ENCODE measurements around the gene SYNJ2BP.

DNA sequence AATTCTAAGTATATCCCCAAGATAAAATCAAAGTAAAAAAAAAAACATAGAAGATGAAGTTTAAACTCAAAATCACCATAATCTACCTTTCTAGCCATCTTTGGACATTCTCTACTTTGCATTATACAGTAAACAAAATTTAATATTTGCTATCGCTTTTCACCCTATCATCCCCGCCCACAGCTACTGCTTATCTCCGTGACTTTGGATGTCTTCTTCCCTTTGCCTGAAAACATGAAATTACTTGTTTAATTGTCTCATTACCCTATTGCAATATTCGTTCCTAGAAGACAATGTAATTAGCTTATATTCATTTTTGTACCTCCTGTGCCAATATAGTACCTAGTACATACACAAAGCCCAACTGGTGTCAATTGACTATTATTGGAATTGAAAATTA, 9.3 kb downstream of the SYNJ2BP start:
- TF ChIP-seq POLR2A (IDR thresholded peaks at IDR 0.05) = no peak
- TF ChIP-seq, protein P1, sequence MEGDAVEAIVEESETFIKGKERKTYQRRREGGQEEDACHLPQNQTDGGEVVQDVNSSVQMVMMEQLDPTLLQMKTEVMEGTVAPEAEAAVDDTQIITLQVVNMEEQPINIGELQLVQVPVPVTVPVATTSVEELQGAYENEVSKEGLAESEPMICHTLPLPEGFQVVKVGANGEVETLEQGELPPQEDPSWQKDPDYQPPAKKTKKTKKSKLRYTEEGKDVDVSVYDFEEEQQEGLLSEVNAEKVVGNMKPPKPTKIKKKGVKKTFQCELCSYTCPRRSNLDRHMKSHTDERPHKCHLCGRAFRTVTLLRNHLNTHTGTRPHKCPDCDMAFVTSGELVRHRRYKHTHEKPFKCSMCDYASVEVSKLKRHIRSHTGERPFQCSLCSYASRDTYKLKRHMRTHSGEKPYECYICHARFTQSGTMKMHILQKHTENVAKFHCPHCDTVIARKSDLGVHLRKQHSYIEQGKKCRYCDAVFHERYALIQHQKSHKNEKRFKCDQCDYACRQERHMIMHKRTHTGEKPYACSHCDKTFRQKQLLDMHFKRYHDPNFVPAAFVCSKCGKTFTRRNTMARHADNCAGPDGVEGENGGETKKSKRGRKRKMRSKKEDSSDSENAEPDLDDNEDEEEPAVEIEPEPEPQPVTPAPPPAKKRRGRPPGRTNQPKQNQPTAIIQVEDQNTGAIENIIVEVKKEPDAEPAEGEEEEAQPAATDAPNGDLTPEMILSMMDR (IDR thresholded peaks at IDR 0.05 in 8 of 11, conservative IDR thresholded peaks at IDR 0.05 in 3 of 11) = no peak
